Tongue (tissue), 3 donors: ENCODE measurements around the gene DLK2. TPM values are rescaled to one million over a fixed set of nuclear protein-coding genes. Genes with fewer than 3 reads are reported as not detected.
"Not testable (repeated sequence)": the region's sequence is repeated elsewhere in the genome, so short reads cannot be mapped to it uniquely, and the experiment has no call there.

Experiments
- DNase-seq: peaks from one replicate; pipeline ENCODE4 v3.0.0-alpha.2; 2015
- small RNA-seq: library from RNA; depleted of rRNA; stranded (forward); fragments of <200 nt; gene quantifications from one replicate; pipeline ENCODE3, GENCODE V24; 2014; ENCODE audit warnings: low replicate concordance
- total RNA-seq: library from RNA; depleted of rRNA; stranded (reverse); fragments of >200 nt; gene quantifications from one replicate; pipeline ENCODE4 v1.2.3, GENCODE V29; 2014

Gene DLK2
- total RNA-seq, 1 donor from 2014 or later: 5.2 TPM

DNA sequence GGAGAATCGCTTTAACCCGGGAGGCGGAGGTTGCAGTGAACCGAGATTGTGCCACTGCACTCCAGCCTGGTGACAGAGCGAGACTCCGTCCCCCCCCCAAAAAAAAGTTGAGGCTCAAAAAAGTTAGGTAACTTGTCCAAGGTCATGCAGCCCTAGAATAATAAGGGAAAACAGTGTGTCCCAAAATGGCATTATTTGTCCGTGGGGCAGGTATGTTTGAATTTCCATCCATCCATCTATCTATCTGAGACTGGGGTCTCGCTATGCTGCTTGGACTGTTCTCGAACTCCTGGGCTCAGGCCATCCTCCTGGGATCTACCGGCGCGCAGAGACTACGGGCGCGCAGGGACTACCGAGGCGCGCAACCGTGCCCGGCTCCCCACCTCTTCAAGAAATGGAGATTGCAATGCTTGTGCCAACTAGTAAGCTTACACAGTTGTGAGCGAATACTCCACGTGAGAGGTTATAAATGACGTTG is 28.4 kb downstream of the DLK2 start:
- no peak for DNase-seq

DNA sequence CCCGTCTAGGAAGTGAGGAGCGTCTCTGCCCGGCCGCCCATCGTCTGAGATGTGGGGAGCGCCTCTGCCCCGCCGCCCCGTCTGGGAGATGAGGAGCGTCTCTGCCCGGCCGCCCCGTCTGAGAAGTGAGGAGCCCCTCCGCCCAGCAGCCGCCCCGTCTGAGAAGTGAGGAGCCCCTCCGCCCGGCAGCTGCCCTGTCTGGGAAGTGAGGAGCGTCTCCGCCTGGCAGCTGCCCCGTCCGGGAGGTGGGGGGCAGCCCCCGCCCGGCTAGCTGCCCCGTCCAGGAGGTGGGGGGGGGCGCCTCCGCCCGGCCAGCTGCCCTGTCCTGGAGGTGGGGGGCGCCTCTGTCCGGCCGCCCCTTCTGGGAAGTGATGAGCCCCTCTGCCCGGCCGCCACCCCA is 30.3 kb downstream of the DLK2 start:
- DNase-seq: not testable (repeated sequence)

DNA sequence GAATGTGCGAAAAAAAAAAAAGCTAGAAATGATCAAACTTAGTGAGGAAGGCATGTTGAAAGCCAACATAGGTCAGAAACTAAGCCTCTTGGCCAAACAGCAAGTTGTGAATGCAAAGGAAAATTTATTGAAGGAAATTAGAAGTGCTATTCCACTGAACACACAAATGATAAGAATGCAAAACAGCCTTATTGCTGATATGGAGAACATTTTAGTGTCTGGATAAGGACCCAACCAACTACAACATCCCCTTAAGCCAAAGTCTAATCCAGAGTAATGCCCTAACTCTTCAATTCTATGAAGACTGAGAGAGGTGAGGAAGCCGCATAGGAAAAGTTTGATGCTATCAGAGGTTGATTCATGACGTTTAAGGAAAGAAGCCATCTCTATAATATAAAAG is 33.5 kb downstream of the DLK2 start:
- DNase-seq: no peak

DNA sequence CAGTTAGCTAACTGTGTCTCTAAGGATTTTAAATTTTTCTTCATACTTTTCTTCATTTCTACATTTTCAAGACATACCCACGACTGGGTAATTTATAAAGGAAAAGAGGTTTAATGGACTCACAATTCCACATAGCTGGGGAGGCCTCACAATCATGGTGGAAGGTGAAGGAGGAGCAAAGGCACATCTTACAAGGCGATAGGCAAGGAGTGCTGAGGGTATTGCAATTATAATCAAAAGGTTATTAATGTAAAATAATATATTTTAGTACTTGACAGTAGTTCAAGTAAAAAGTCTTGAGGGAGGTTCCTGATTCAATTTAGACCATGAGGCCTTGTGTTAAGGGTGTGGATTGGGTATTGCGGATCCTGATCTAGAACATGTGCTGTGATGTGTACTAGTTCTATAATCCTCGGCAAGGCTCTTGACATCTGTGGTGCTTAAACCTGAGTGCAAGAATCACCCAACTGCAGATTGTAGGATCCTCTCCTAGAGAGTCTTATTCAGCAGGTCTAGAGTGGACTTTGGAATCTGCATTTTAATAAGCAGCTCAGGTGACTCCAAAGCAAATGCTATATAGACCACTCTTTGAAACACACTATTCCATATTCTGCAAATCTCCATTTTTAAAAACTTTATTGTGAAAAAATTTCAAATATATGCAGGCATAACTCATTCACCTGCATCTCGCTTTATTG is 35.2 kb downstream of the DLK2 start:
- DNase-seq: no peak

DNA sequence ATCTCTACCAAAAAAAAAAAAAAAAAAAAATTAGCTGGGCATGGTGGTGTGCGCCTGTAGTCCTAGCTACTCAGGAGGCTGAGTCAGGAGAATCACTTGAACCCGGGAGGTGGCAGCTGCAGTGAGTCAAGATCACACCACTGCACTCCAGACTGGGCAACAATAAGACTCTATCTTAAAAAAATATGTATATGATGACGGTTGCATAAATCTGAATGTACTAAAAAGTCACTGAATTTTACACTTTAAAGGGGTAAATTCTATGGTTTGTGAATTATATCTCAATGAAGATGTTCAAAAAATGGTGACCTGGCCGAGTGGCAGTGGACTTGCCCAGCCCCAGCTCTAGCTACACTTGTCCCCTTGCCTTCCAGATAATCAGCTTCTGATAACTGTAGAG is 38.4 kb downstream of the DLK2 start:
- no peak for DNase-seq

DNA sequence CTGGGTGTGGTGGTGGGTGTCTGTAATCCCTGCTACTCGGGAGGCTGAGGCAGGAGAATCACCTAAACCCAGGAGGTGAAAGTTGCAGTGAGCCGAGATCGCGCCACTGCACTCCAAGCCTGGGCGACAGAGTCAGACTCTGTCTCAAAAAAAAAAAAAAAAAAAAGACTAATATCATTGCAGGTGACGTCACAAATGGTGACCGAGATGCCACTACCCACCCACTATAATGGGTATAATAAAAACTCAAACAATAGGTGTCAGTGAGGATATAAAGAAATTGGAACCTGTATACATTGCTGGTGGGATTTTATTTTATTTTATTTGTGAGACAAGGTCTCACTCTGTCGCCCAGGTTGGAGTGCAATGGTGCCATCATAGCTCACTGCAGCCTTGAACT is 40.1 kb downstream of the DLK2 start:
- DNase-seq: not testable (repeated sequence)

DNA sequence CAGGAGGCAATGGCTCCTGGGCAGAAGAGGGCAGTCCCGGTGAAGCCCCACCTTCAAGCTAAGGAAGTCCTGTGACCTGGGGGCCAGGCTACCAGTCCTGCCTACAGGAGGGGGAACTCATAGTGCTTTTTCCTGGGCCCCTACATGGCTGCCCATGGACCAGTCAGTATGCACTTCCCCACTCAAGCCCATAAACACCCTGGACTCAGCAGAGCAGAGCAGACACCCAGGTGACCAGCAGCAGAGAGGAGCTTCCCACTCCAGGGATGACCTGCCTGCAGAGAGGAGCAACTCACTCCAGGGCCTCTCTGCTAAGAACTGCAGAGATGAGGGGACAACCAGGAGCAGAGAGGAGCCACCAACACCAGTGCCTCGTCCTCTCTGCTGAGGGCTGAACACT is 42.3 kb downstream of the DLK2 start:
- DNase-seq: no peak

DNA sequence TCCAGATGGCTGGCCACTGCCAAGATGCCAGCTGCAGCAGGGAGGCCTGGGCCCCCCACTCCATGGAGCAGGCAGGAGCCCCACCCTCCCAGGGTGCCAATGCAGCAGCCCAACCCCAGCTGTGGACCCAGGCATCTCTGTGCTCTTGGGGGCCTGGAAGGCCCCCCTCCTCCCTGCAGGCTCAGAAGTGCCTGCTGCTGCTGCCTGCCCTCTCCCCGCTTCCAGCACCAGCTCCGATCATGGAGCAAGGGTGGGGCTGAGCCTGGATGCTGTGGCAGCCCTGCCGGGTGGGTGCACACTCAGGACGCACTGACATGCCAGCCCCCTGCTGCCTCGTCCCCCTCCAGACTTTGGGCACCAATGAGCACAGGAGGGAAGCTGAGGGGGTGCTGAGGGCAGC is 42.8 kb downstream of the DLK2 start:
- DNase-seq: no peak

DNA sequence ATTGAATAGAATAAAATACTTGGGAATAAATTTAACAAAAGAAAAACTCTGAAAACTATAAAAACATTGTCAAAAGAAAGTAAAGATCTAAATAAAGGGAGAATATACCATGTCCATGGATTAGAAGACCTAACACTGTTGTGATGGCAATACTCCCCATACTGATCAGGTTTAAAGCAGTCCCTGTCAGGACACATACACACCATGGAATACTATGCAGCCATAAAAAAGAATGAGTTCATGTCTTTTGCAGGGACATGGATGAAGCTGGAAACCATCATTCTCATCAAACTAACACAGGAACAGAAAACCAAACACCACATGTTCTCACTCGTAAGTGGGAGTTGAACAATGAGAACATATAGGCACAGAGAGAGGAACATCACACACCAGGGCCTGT is 44.6 kb downstream of the DLK2 start:
- DNase-seq: not testable (repeated sequence)

DNA sequence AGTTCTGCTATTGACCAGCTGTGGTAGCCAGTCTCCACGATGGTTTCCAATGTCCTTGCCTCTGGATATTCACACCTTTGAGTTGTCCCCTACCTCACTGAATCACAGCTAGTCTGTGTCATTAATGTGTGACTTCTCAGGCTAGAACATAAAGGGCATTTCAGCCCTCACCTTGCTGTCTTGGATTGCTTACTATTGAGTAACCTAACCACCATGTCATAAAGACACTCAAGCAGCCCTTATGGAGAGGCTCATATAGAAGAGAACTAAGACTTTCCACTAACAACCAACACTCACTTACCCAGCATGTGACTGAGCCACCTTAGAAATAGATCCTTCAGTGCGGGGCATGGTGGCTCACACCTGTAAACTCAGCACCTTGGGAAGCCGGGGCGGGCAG is 47.1 kb downstream of the DLK2 start:
- no peak for DNase-seq

DNA sequence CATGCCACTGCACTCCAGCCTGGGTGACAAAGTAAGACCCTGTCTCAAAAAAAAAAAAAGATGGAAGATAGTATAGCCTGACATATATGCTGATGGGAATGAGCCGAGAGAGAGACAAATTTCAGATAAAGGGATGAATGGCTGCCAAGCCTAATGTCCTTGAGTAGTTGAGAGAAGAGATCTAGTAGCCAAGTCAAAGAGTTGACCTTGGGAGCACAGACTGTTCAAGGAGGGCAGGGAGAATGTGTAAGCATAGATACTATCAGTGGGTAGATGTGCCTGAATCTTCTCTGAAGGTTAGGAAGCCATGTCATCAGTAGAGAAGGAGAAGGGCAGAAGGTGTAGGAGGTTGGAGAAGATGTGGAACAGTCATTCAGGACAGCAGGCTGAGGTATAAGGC is 48.1 kb downstream of the DLK2 start:
- DNase-seq: no peak

DNA sequence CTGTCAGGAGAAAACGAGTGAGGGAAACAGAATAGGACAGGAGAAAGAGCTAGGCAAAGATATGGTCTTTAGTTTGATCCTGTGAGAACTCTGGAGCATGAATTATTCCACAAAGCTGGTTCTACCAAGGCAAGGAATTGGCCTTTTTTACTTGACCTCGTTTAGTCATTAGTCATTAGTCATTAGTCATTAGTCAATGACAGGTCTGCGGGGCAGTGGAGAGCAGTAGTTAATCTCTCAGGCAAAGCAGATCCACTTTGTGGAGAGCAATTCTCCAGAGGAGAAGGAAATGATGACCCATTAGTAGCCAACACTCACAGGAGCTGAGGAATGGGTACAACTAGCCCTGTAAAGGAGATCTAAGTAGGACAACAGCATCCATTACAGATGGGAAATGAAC is 50.0 kb downstream of the DLK2 start:
- DNase-seq: no peak

DNA sequence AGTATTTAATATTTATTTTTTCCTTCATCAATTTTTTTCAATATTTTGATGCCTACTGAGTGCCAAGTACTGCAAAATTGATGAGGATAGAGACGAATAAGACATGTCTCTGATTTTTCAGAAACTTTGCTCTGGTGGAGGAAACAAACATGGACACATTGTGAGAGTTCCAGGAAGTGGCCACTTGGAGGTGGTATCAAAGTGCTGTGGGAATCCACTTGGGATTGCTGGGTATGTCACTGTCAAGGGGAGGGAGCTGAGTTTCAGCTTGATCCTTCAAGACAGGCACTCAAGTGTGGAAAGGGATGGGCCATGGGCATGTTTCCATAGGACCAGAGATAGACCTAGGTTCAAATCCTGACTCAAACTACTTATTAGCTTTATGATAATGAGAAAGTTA is 52.5 kb downstream of the DLK2 start:
- no peak for DNase-seq

DNA sequence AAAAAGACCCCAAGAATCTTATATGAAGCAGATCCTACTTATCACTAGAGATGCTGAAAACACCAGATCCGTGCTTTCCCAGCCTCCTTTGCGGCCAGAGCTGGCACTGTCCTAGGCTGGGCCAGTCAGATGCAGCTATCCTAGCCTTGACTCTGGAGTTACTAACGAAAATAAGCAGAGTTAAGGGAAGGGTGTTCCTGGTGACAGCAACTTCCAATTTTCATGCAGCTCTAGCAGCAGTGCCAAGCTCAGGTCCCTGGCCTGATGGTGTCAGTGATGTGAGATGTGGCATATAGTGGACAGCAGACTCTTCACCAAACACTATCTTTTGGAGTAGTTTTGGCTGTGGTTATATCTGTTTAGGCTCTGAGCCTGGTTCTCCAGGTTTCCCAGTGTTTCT is 53.6 kb downstream of the DLK2 start:
- no peak for DNase-seq

Small RNA genes within 50 kb of the gene (small RNA-seq; reads per million reads assigned to genes)
- not detected for gene MIR6780B
- gene RNU6-1113P: not detected

Other genes with a start within 250 kb of the DLK2 start
- gene DNPH1, start 226.1 kb downstream of the DLK2 start, total RNA-seq: 33.0 TPM
- 0.10 TPM for gene TTBK1, start 212.1 kb downstream of the DLK2 start, total RNA-seq
- not detected for gene SLC22A7, start 157.3 kb downstream of the DLK2 start, total RNA-seq
- 0.62 TPM for gene CRIP3, start 146.7 kb downstream of the DLK2 start, total RNA-seq
- gene ZNF318, start 85.9 kb downstream of the DLK2 start, total RNA-seq: 13.0 TPM
- gene ABCC10, start 28.0 kb downstream of the DLK2 start, total RNA-seq: 13.4 TPM
- gene TJAP1, start 22.0 kb upstream of the DLK2 start, total RNA-seq: 26.8 TPM
- 0.51 TPM for gene LRRC73, start 54.8 kb upstream of the DLK2 start, total RNA-seq
- gene YIPF3, start 61.4 kb upstream of the DLK2 start, total RNA-seq: 86.8 TPM
- 21.8 TPM for gene POLR1C, start 61.5 kb upstream of the DLK2 start, total RNA-seq
- 22.9 TPM for gene XPO5, start 120.5 kb upstream of the DLK2 start, total RNA-seq
- gene POLH, start 120.6 kb upstream of the DLK2 start, total RNA-seq: 12.4 TPM
- gene GTPBP2, start 173.7 kb upstream of the DLK2 start, total RNA-seq: 32.8 TPM
- 90.4 TPM for gene MAD2L1BP, start 180.3 kb upstream of the DLK2 start, total RNA-seq
- gene RSPH9, start 189.5 kb upstream of the DLK2 start, total RNA-seq: 0.41 TPM
- gene MRPS18A, start 232.2 kb upstream of the DLK2 start, total RNA-seq: 31.4 TPM